Neuronal stem cell (in vitro differentiated cells): Measurements from ENCODE around the gene ST6GALNAC6.

Experiments used
- DNase-seq: peaks from one replicate; pipeline ENCODE4 v3.0.0-alpha.2; 2013; ENCODE audit warnings: low spot score
- H2AFZ ChIP-seq: one replicate; pipeline ENCODE4 v1.6.1; 2013; ENCODE audit warnings: mild to moderate bottlenecking, low read length, inconsistent platforms
- H2AK5ac ChIP-seq: 2 replicates; pipeline ENCODE4 v1.6.1; 2013; ENCODE audit warnings: low read depth, mild to moderate bottlenecking, inconsistent platforms, low read length, moderate library complexity, mixed read lengths
- H2BK120ac ChIP-seq: 2 replicates; pipeline ENCODE4 v1.6.1; 2013; ENCODE audit warnings: low read depth, mild to moderate bottlenecking, inconsistent platforms, low read length, moderate library complexity, mixed read lengths
- H2BK12ac ChIP-seq: one replicate; pipeline ENCODE4 v1.6.1; 2013; ENCODE audit warnings: low read length, inconsistent platforms
- H2BK15ac ChIP-seq: 2 replicates; pipeline ENCODE4 v1.6.1; 2013; ENCODE audit warnings: mild to moderate bottlenecking, low read length, inconsistent platforms, mixed read lengths
- H2BK5ac ChIP-seq: one replicate; pipeline ENCODE4 v1.6.1; 2013; ENCODE audit warnings: inconsistent platforms, mild to moderate bottlenecking, low read length, moderate library complexity
- H3K14ac ChIP-seq: one replicate; pipeline ENCODE4 v1.6.1; 2013; ENCODE audit warnings: low read length, inconsistent platforms
- H3K18ac ChIP-seq: 2 replicates; pipeline ENCODE4 v1.6.1; 2013; ENCODE audit warnings: low read length, inconsistent platforms
- H3K23ac ChIP-seq: 2 replicates; pipeline ENCODE4 v1.6.1; 2013; ENCODE audit warnings: low read depth, mild to moderate bottlenecking, mixed read lengths, low read length, inconsistent platforms; ENCODE audit not compliant: poor library complexity
- H3K27ac ChIP-seq: replicated peaks from 3 replicates; pipeline ENCODE4 v1.5.1; 2013; ENCODE audit warnings: low read length, inconsistent platforms
- H3K27me3 ChIP-seq, 3 experiments: 2 replicates each; pipeline ENCODE4 v1.6.1; 2013; ENCODE audit warnings: low read length in 3 of 3, mild to moderate bottlenecking in 2 of 3, inconsistent platforms in 1 of 3, low read depth in 1 of 3, mixed read lengths in 1 of 3, moderate library complexity in 1 of 3; ENCODE audit not compliant: control insufficient read depth in 3 of 3, insufficient read depth in 3 of 3
- H3K36me3 ChIP-seq, 2 donors: replicated peaks in 1 of 2; 2 replicates each; pipeline ENCODE4 v1.6.1; 2013; ENCODE audit warnings: low read length in 2 of 2; ENCODE audit not compliant: control insufficient read depth in 2 of 2, insufficient read depth in 2 of 2
- H3K4ac ChIP-seq: 2 replicates; pipeline ENCODE4 v1.6.1; 2013; ENCODE audit warnings: inconsistent platforms, mild to moderate bottlenecking, low read length, moderate library complexity
- H3K4me1 ChIP-seq, 2 donors: 1 replicate in 1 of 2; 2 replicates in 1 of 2; pipeline ENCODE4 v1.6.1; 2013; ENCODE audit warnings: low read length in 2 of 2, low read depth in 1 of 2; ENCODE audit not compliant: control insufficient read depth in 2 of 2, insufficient read depth in 1 of 2
- H3K4me2 ChIP-seq: one replicate; pipeline ENCODE4 v1.6.1; 2013; ENCODE audit warnings: mild to moderate bottlenecking, low read length, inconsistent platforms; ENCODE audit not compliant: insufficient read depth, poor library complexity, severe bottlenecking
- H3K4me3 ChIP-seq, 2 donors: 2 replicates each; pipeline ENCODE4 v1.5.1; 2013; ENCODE audit warnings: low read length in 2 of 2, mild to moderate bottlenecking in 2 of 2, inconsistent platforms in 1 of 2, moderate library complexity in 1 of 2
- H3K79me1 ChIP-seq: one replicate; pipeline ENCODE4 v1.6.1; 2013; ENCODE audit warnings: low read depth, mild to moderate bottlenecking, inconsistent platforms, low read length, moderate library complexity
- H3K9ac ChIP-seq: one replicate; pipeline ENCODE4 v1.6.1; 2013; ENCODE audit warnings: mild to moderate bottlenecking, low read depth, low read length, inconsistent platforms; ENCODE audit not compliant: poor library complexity
- H3K9me3 ChIP-seq, 2 donors: replicated peaks in 1 of 2; 2 replicates each; pipeline versions ENCODE3 to v1.6.1; 2013; ENCODE audit warnings: low read length in 2 of 2, mild to moderate bottlenecking in 2 of 2, inconsistent platforms in 1 of 2, low read depth in 1 of 2, mixed read lengths in 1 of 2, moderate library complexity in 1 of 2; ENCODE audit not compliant: control insufficient read depth in 2 of 2, insufficient read depth in 1 of 2
- H4K8ac ChIP-seq: one replicate; pipeline ENCODE4 v1.6.1; 2013; ENCODE audit warnings: low read depth, mild to moderate bottlenecking, inconsistent platforms, low read length, moderate library complexity
- H4K91ac ChIP-seq: one replicate; pipeline ENCODE4 v1.6.1; 2013; ENCODE audit warnings: low read length, low read depth, mild to moderate bottlenecking, inconsistent platforms; ENCODE audit not compliant: poor library complexity
- WGBS, 2 donors: extraction: QIAGEN DNeasy Blood & Tissue Kit; methylation state at CpG; one replicate each; pipeline ENCODE4 v1.1.7; 2013; ENCODE audit warnings: missing lambda C conversion rate in 2 of 2, mixed read lengths in 1 of 2; ENCODE audit not compliant: insufficient read length in 2 of 2, insufficient replicate concordance in 1 of 2; ENCODE audit errors: extremely low coverage in 2 of 2; 5-methylcytosine and 5-hydroxymethylcytosine counted together

The ST6GALNAC6 gene

GRCh38 chr9:127912296-127912695 is 12.9 kb upstream of the ST6GALNAC6 start:
- Histone ChIP-seq H3K79me1 (peaks cover 5% of the 10 kb centered on the region), H4K8ac (no peak overlapping the region), H2BK12ac (peak overlapping the region; percentile 58), H3K9me3 (no peaks in the 10 kb centered on the region), H3K23ac (peak overlapping the region; percentile 20), H2AFZ (no peak overlapping the region), H2BK15ac (peak overlapping the region; percentile 33), H3K4me3 (no peak overlapping the region), H3K36me3 (no peaks in the 10 kb centered on the region), H2AK5ac (peak overlapping the region; percentile 75), H3K27me3 (peaks cover 0 to 14% (median 0%) of the 10 kb centered on the region in 3 experiments), H2BK120ac (no peak overlapping the region), H3K27ac (no peak overlapping the region), H3K4me2 (no peak overlapping the region), H3K9ac (peak overlapping the region; percentile 44), H3K14ac (no peak overlapping the region), H3K4me1 (peaks cover 7 to 9% of the 10 kb centered on the region in 2 donors), H3K18ac (peak overlapping the region; percentile 80), H4K91ac (no peak overlapping the region), H2BK5ac (peak overlapping the region; percentile 13), H3K4ac (no peak overlapping the region)
- no peak for DNase-seq
- WGBS, 2 donors = no CpG with 5 or more reads among the region's 31 CpGs

- no peaks in the 10 kb centered on the region for H3K9me3 ChIP-seq
- H3K18ac ChIP-seq = no peak overlapping the region
- H2BK120ac ChIP-seq = no peak overlapping the region
- no peak overlapping the region for H2BK5ac ChIP-seq
- no peak overlapping the region for H3K4ac ChIP-seq
- H2BK12ac ChIP-seq = no peak overlapping the region
- peaks cover 5% of the 10 kb centered on the region for H3K79me1 ChIP-seq
- H2AK5ac ChIP-seq = no peak overlapping the region
- no peak overlapping the region for H3K23ac ChIP-seq
- H3K14ac ChIP-seq = no peak overlapping the region
- no CpG with 5 or more reads among the region's 6 CpGs for WGBS, 2 donors
- H4K8ac ChIP-seq = no peak overlapping the region
- no peak overlapping the region for H3K9ac ChIP-seq
- H3K4me2 ChIP-seq = no peak overlapping the region
- DNase-seq = no peak
- peaks cover 0 to 3% (median 0%) of the 10 kb centered on the region in 3 experiments for H3K27me3 ChIP-seq
- H4K91ac ChIP-seq = no peak overlapping the region
- no peak overlapping the region for H3K27ac ChIP-seq
- H3K4me3 ChIP-seq = no peak overlapping the region
- H2BK15ac ChIP-seq = no peak overlapping the region
- H2AFZ ChIP-seq = no peak overlapping the region
- H3K36me3 ChIP-seq = no peaks in the 10 kb centered on the region
- peaks cover 2 to 5% of the 10 kb centered on the region in 2 donors for H3K4me1 ChIP-seq
Measured at GRCh38 chr9:127910613-127911205, 11.3 kb upstream of the ST6GALNAC6 start.

GRCh38 chr9:127909839-127910273 is 10.5 kb upstream of the ST6GALNAC6 start:
- Histone ChIP-seq H3K23ac (no peak overlapping the region), H3K14ac (no peak overlapping the region), H3K36me3 (no peaks in the 10 kb centered on the region), H4K91ac (peak overlapping the region; percentile 11), H3K4me1 (peaks cover 2 to 5% of the 10 kb centered on the region in 2 donors), H2BK12ac (peak overlapping the region; percentile 94), H3K18ac (peak overlapping the region; percentile 2), H2AK5ac (peak overlapping the region; percentile 66), H3K9me3 (no peaks in the 10 kb centered on the region), H3K9ac (peak overlapping the region; percentile 50), H3K27ac (no peak overlapping the region), H2BK15ac (peak overlapping the region; percentile 55), H3K4ac (no peak overlapping the region), H4K8ac (no peak overlapping the region), H3K4me2 (no peak overlapping the region), H2BK5ac (no peak overlapping the region), H2BK120ac (no peak overlapping the region), H2AFZ (no peak overlapping the region), H3K79me1 (peaks cover 4% of the 10 kb centered on the region), H3K4me3 (peak overlapping the region in 1 of 2 donors; percentile 49), H3K27me3 (no peaks in the 10 kb centered on the region)
- no peak for DNase-seq
- no CpG with 5 or more reads among the region's 17 CpGs for WGBS, 2 donors

- H2BK5ac ChIP-seq = peak overlapping the region; percentile 6
- H2AK5ac ChIP-seq = no peak overlapping the region
- H4K8ac ChIP-seq = no peak overlapping the region
- no peak for DNase-seq
- peaks cover 7 to 18% of the 10 kb centered on the region in 2 donors for H3K4me1 ChIP-seq
- H3K9ac ChIP-seq = no peak overlapping the region
- no CpG with 5 or more reads among the region's 10 CpGs for WGBS, 2 donors
- no peak overlapping the region for H2AFZ ChIP-seq
- H3K27ac ChIP-seq = no peak overlapping the region
- no peak overlapping the region for H3K4me3 ChIP-seq
- H3K4ac ChIP-seq = no peak overlapping the region
- H3K36me3 ChIP-seq = no peaks in the 10 kb centered on the region
- H3K9me3 ChIP-seq = no peaks in the 10 kb centered on the region
- no peaks in the 10 kb centered on the region for H3K27me3 ChIP-seq
- H3K23ac ChIP-seq = no peak overlapping the region
- no peak overlapping the region for H4K91ac ChIP-seq
- peaks cover 4% of the 10 kb centered on the region for H3K79me1 ChIP-seq
- peak overlapping the region; percentile 41 for H2BK120ac ChIP-seq
- H3K4me2 ChIP-seq = no peak overlapping the region
- no peak overlapping the region for H3K14ac ChIP-seq
- H2BK15ac ChIP-seq = no peak overlapping the region
- no peak overlapping the region for H3K18ac ChIP-seq
- no peak overlapping the region for H2BK12ac ChIP-seq
Measured at GRCh38 chr9:127908660-127908926, 9.2 kb upstream of the ST6GALNAC6 start.
